HepG2 (cell line): ENCODE results near the gene THADA. TPM values are rescaled to one million over a fixed set of nuclear protein-coding genes. Genes with fewer than 3 reads are reported as not detected.

Experiments used
- AHR ChIP-seq: IDR thresholded peaks from 2 replicates; pipeline ENCODE4 v1.6.1; 2018; ENCODE audit warnings: missing genetic modification reagents, missing compliant biosample characterization
- ATF7-NPFF ChIP-seq: sonication (generic); formaldehyde crosslinking; IDR thresholded peaks from 2 replicates; pipeline ENCODE4 v1.8.1; 2023; ENCODE audit warnings: mild to moderate bottlenecking, low read depth, missing genetic modification reagents, moderate library complexity
- BCL6 ChIP-seq: IDR thresholded peaks from 2 replicates; pipeline ENCODE4 v1.6.1; 2016; ENCODE audit warnings: missing genetic modification reagents, missing compliant biosample characterization
- CBX1 ChIP-seq: IDR thresholded peaks from one replicate; pipeline ENCODE4 v1.6.1; 2016; ENCODE audit warnings: antibody characterized with exemption, low read depth
- CHCHD3 ChIP-seq: sonication (generic); formaldehyde crosslinking; IDR thresholded peaks from 2 replicates; pipeline ENCODE4 v1.8.0; 2022; ENCODE audit warnings: mild to moderate bottlenecking, missing genetic modification reagents, moderate library complexity
- HNRNPUL1 ChIP-seq: fragments of 200-400 bp; formaldehyde crosslinking; IDR thresholded peaks from 2 replicates; pipeline ENCODE4 v1.6.1; 2017; ENCODE audit warnings: low read depth, mild to moderate bottlenecking, low read length, moderate library complexity
- KLF13 ChIP-seq: sonication (generic); formaldehyde crosslinking; IDR thresholded peaks from 2 replicates; pipeline ENCODE4 v1.4.0; 2020; ENCODE audit warnings: mild to moderate bottlenecking, missing genetic modification reagents
- MED13 ChIP-seq: sonication (generic); formaldehyde crosslinking; IDR thresholded peaks from 2 replicates; pipeline ENCODE4 v1.5.0; 2020; ENCODE audit warnings: missing genetic modification reagents
- MIER3 ChIP-seq: IDR thresholded peaks from 2 replicates; pipeline ENCODE4 v1.6.1; 2016; ENCODE audit warnings: missing compliant biosample characterization, borderline replicate concordance
- POLR2A ChIP-seq, 2 experiments: IDR thresholded peaks; 2 replicates each; pipeline ENCODE4 v1.6.1; 2011; ENCODE audit warnings: low read depth in 2 of 2, low read length in 2 of 2, mild to moderate bottlenecking in 1 of 2, moderate library complexity in 1 of 2; ENCODE audit not compliant: insufficient read depth in 1 of 2
- TAF1 ChIP-seq: sonication (generic); formaldehyde crosslinking; IDR thresholded peaks from 2 replicates; pipeline ENCODE4 v1.4.0; 2020; ENCODE audit warnings: missing genetic modification reagents
- ZC3H4 ChIP-seq: sonication (generic); formaldehyde crosslinking; IDR thresholded peaks from 2 replicates; pipeline ENCODE4 v1.4.0; 2020; ENCODE audit warnings: missing genetic modification reagents, borderline replicate concordance
- ZNF20 ChIP-seq: sonication (generic); formaldehyde crosslinking; IDR thresholded peaks from 2 replicates; pipeline ENCODE4 v1.4.0; 2020; ENCODE audit warnings: mild to moderate bottlenecking, moderate library complexity, missing genetic modification reagents
- ZNF333 ChIP-seq: sonication (generic); formaldehyde crosslinking; IDR thresholded peaks from 2 replicates; pipeline ENCODE4 v1.4.0; 2020; ENCODE audit warnings: mild to moderate bottlenecking, missing genetic modification reagents, borderline replicate concordance
- ZNF580 ChIP-seq: IDR thresholded peaks from 2 replicates; pipeline ENCODE4 v1.6.1; 2016; ENCODE audit warnings: low read depth, borderline replicate concordance
- ZNF609 ChIP-seq: sonication (generic); formaldehyde crosslinking; IDR thresholded peaks from 2 replicates; pipeline ENCODE4 v1.4.0; 2020; ENCODE audit warnings: mild to moderate bottlenecking, missing genetic modification reagents, borderline replicate concordance
- ZNF749 ChIP-seq: sonication (generic); formaldehyde crosslinking; IDR thresholded peaks from 2 replicates; pipeline ENCODE4 v1.8.0; 2022; ENCODE audit warnings: mild to moderate bottlenecking, missing genetic modification reagents, moderate library complexity, borderline replicate concordance
- ZNF780A ChIP-seq: sonication (generic); formaldehyde crosslinking; IDR thresholded peaks from 2 replicates; pipeline ENCODE4 v1.8.0; 2022; ENCODE audit warnings: mild to moderate bottlenecking, missing genetic modification reagents, moderate library complexity
- polyA plus RNA-seq, 8 experiments: library from polyadenylated mRNA; depleted of rRNA in 3 of 8; stranded (reverse) in 7 of 8; unstranded in 1 of 8; fragments of >200 nt; fragmentation: Illumina TruSeq in 4 of 8; extraction: Trizol in 4 of 8; gene quantifications; 2 replicates each; pipeline versions ENCODE4 v1.2.1 to v1.2.3, GENCODE V29; 2011 to 2016; ENCODE audit warnings: low read depth in 4 of 8, missing spikeins in 1 of 8, mixed read lengths in 1 of 8; ENCODE audit not compliant: insufficient read depth in 1 of 8
- total RNA-seq, 5 experiments: library from RNA; depleted of rRNA; stranded (reverse); fragments of >200 nt; fragmentation: Illumina TruSeq; extraction: Trizol; gene quantifications; 2 replicates each; pipeline ENCODE4 v1.2.3, GENCODE V29; 2016; ENCODE audit warnings: low read depth in 1 of 5
- TF ChIP-seq, protein P1 (sequence below): sonication (generic); formaldehyde crosslinking; IDR thresholded peaks from 2 replicates; pipeline ENCODE4 v1.5.1; 2020; ENCODE audit warnings: missing genetic modification reagents, mild to moderate bottlenecking, borderline replicate concordance
- TF ChIP-seq, protein P2 (sequence below): sonication (generic); formaldehyde crosslinking; IDR thresholded peaks from 2 replicates; pipeline ENCODE4 v1.5.0; 2020; ENCODE audit warnings: mild to moderate bottlenecking, missing genetic modification reagents

THADA gene
- total and polyA plus RNA-seq, 2 of the 13 experiments (the other 11 are each of a cell fraction or from before 2014, with no cell fraction given), result 12.7 to 21.7 TPM

DNA sequence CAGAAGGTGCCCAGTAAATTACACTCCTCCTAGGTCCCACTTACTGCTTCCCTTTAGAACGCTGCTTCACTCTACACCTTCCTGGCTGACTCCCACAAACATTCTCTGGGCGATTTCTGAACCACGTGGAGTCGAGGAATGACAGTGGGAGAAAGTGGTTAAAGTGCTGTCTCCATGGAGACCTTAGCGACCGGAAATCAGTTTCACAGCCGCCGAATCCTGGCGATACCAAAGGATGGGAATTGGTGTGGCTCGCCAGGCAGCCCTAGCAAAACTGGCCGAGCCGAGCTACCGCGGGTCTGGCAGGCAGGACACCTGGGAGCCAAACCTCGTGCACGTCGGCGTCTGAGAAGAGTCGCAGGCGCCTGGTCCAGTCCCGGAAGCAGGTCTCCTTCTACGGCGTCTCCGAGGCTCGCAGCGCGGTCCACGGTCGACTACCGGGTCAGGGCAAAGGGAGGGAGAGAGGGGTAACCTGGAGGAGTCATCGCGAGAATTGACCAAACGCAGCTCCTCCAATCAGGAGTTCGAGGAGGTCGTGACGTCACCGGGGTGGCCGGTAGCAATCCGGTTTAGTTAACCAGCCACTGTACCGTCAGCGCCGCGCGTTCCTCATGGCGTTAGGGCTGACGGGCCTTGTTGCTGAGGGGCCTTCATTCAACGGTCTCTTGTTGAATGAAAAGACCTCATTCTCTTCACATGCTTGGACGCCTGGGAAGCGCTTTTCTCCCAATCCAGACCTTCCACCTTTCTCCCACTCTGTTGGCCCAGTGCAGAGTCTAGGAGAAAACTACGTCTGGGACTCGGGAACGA lies at the start of gene THADA (continued):
- TF ChIP-seq ZNF609 (peak; percentile 82), ZNF580 (CRISPR knock-in tag) (peak; percentile 81; the same call in 1 of the 2 replicates), POLR2A (IDR thresholded peaks at IDR 0.05; ENCODE audit: insufficient read depth in 1 of 2, low read depth in 2 of 2, low read length in 2 of 2) (peak; percentile 99 to 100), MIER3 (CRISPR knock-in tag) (peak; percentile 72), ZNF749 (no peak), ZNF333 (CRISPR knock-in tag) (peak; percentile 94), AHR (CRISPR knock-in tag) (peak; percentile 87), ATF7-NPFF (CRISPR knock-in tag) (peak; percentile 93), CBX1 (no peak), MED13 (CRISPR knock-in tag) (no peak; the same call in 1 of the 2 replicates), KLF13 (CRISPR knock-in tag) (no peak; the same call in 1 of the 2 replicates), BCL6 (peak; percentile 8; the same call in 1 of the 2 replicates), ZNF780A (no peak), TAF1 (CRISPR knock-in tag) (peak; percentile 97), ZNF20 (CRISPR knock-in tag) (no peak), CHCHD3 (CRISPR knock-in tag) (0 out of 2 replicates have a peak, but pooled peaks have one; percentile 88), HNRNPUL1 (no peak), ZC3H4 (CRISPR knock-in tag) (no peak)
- TF ChIP-seq, protein P1, sequence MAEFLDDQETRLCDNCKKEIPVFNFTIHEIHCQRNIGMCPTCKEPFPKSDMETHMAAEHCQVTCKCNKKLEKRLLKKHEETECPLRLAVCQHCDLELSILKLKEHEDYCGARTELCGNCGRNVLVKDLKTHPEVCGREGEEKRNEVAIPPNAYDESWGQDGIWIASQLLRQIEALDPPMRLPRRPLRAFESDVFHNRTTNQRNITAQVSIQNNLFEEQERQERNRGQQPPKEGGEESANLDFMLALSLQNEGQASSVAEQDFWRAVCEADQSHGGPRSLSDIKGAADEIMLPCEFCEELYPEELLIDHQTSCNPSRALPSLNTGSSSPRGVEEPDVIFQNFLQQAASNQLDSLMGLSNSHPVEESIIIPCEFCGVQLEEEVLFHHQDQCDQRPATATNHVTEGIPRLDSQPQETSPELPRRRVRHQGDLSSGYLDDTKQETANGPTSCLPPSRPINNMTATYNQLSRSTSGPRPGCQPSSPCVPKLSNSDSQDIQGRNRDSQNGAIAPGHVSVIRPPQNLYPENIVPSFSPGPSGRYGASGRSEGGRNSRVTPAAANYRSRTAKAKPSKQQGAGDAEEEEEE (CRISPR knock-in tag), result no peak; the same call in 1 of the 2 replicates
- TF ChIP-seq, protein P2, sequence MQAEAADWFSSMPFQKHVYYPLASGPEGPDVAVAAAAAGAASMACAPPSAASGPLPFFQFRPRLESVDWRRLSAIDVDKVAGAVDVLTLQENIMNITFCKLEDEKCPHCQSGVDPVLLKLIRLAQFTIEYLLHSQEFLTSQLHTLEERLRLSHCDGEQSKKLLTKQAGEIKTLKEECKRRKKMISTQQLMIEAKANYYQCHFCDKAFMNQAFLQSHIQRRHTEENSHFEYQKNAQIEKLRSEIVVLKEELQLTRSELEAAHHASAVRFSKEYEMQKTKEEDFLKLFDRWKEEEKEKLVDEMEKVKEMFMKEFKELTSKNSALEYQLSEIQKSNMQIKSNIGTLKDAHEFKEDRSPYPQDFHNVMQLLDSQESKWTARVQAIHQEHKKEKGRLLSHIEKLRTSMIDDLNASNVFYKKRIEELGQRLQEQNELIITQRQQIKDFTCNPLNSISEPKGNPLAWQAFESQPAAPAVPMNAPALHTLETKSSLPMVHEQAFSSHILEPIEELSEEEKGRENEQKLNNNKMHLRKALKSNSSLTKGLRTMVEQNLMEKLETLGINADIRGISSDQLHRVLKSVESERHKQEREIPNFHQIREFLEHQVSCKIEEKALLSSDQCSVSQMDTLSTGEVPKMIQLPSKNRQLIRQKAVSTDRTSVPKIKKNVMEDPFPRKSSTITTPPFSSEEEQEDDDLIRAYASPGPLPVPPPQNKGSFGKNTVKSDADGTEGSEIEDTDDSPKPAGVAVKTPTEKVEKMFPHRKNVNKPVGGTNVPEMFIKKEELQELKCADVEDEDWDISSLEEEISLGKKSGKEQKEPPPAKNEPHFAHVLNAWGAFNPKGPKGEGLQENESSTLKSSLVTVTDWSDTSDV (CRISPR knock-in tag), result peak; percentile 46; the same call in 1 of the 2 replicates
